Coronary artery (tissue), 2 donors: Measurements from ENCODE around the gene CRIP2.

ENCODE experiments used
- DNase-seq: peaks from one replicate; pipeline ENCODE4 v3.0.0-alpha.2; 2017; ENCODE audit warnings: low spot score
- H3K27ac ChIP-seq, 2 donors: fragments of 200-600 bp; sonication (generic); one replicate each; pipeline ENCODE4 v1.5.1; 2016 to 2019
- H3K4me3 ChIP-seq: fragments of 200-600 bp; sonication (generic); 2 replicates; pipeline ENCODE4 v1.5.1; 2016; ENCODE audit warnings: mild to moderate bottlenecking, moderate library complexity
- CTCF ChIP-seq: fragments of 200-600 bp; sonication (generic); IDR thresholded peaks from one replicate; pipeline ENCODE4 v1.5.1; 2019; ENCODE audit warnings: antibody characterized with exemption

Gene CRIP2

DNA sequence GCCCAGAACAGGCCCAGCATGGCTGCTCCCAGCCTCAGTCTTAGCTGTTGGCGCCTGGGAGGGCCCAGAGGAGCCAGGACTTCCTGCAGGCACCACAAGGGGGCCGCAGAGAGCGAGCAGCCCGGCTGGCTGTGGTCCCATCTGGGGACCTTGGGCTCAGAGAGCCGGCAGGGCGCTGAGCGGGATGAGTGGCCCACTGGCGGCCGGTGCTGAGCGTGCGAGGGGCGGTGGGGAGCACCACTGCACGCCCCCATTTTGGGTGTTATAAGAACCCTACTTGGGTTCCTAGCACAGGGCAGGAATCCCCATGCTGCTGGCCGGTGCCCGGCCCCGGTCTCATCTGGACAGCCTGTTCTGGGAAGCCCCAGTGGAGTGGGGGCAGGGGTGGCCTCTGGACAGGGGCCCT lies 25.9 kb upstream of the CRIP2 start:
- peak; percentile 85 for DNase-seq
- Histone ChIP-seq H3K4me3 (peak overlapping the region; percentile 27), H3K27ac (peak overlapping the region in 1 of 2 donors; percentile 72)
- TF ChIP-seq CTCF: peak; percentile 96

GRCh38 chr14:105449276-105450122 lies 25.1 kb upstream of the CRIP2 start:
- no peak for TF ChIP-seq CTCF
- Histone ChIP-seq H3K27ac (peak overlapping the region in 1 of 2 donors; percentile 72), H3K4me3 (no peak overlapping the region)
- DNase-seq: no peak

- Histone ChIP-seq H3K4me3 (no peak overlapping the region), H3K27ac (no peak overlapping the region)
- no peak for DNase-seq
- no peak for TF ChIP-seq CTCF
Measured at GRCh38 chr14:105450123-105450505, 24.5 kb upstream of the CRIP2 start.

DNA sequence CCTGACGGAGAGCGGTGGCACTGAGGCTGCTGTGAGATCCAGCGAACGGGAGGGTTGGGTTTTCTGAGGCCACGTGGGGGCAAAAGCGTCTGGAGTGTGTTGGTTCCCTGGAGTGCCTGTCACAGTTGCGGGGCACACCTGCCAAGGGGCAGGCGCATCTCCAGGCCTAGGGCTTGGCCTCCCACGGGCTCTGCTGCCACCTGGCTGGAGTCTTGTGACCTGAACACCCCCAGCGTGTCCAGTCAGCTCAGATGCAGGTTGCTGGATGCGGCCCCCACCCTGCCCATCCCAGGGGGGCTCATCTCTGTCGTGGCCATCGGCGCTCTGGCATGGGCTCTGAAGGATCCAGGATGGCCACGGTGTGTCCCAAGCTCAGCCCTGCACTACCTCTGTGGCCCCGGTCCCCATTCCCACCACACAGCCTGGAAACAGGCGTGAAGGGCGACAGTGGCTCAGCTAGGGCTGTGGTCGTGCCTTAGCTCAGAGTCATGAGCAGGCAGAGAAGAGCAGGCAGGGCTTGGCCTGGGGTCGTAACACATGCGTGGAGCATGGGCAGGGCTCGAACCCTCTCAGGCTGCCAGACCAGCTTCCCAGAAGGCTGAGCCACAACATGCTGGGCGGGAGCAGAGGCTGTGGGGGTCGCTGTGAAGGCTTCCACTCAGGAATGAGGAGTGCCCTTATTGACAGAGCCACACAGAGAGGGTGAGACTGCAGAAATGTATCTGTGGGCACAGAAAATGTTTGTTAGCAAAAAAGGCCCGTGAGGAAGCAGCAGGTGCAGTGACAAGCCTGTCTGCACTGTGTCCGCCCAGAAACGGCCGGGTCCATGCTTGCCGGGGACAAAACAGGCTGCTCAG lies 23.5 kb upstream of the CRIP2 start:
- Histone ChIP-seq H3K27ac (no peak overlapping the region), H3K4me3 (no peak overlapping the region)
- no peak for DNase-seq
- no peak for TF ChIP-seq CTCF

GRCh38 chr14:105452963-105453362 lies 21.7 kb upstream of the CRIP2 start:
- DNase-seq: no peak
- Histone ChIP-seq H3K4me3 (no peak overlapping the region), H3K27ac (no peak overlapping the region)
- TF ChIP-seq CTCF: no peak

- no peak for TF ChIP-seq CTCF
- no peak for DNase-seq
- Histone ChIP-seq H3K4me3 (no peak overlapping the region), H3K27ac (no peak overlapping the region)
Measured at GRCh38 chr14:105453847-105454246, 20.8 kb upstream of the CRIP2 start.
